ENCODE measurements around the gene CA12. TPM values are rescaled to one million over a fixed set of nuclear protein-coding genes. Genes with fewer than 3 reads are reported as not detected.
A peak's percentile ranks its signal among the peaks of the same experiment; 100 is the strongest.

CA12 gene
- polyA plus RNA-seq, 4 donors = 0.27 to 24.8 (median 1.8) TPM; not detected in 1

- Histone ChIP-seq H3K27ac (ENCODE audit: low read depth in 1 of 3, low read length in 2 of 3) (no peak overlapping the region), H3K27me3 (ENCODE audit: control insufficient read depth in 3 of 3, insufficient read depth in 3 of 3, low read length in 3 of 3) (no peaks in the 10 kb centered on the region), H3K4me1 (ENCODE audit: control insufficient read depth in 3 of 3, insufficient read depth in 2 of 3, low read depth in 1 of 3, low read length in 2 of 3) (peaks cover 0 to 2% (median 0%) of the 10 kb centered on the region in 3 donors), H3K4me3 (ENCODE audit: low read depth in 1 of 3, low read length in 3 of 3) (no peak overlapping the region), H3K9me3 (ENCODE audit: control insufficient read depth in 2 of 2, insufficient read depth in 1 of 2, low read depth in 1 of 2, low read length in 1 of 2) (peaks cover 0 to 3% of the 10 kb centered on the region in 2 donors), H3K36me3 (ENCODE audit: control insufficient read depth in 3 of 3, insufficient read depth in 2 of 3, low read depth in 1 of 3, low read length in 3 of 3) (no peaks in the 10 kb centered on the region)
- no peak for FAIRE-seq
- DNase-seq = no peak
- WGBS, 3 donors = 55 to 77% (median 66%) methylated on average over 9 of the region's 9 CpGs
Measured at GRCh38 chr15:63405683-63406390, 24.2 kb upstream of the CA12 start.

GRCh38 chr15:63405159-63405558 is 23.5 kb upstream of the CA12 start:
- H3K4me1 ChIP-seq (ENCODE audit: control insufficient read depth in 3 of 3, insufficient read depth in 2 of 3, low read depth in 1 of 3, low read length in 2 of 3) = peaks cover 0 to 2% (median 0%) of the 10 kb centered on the region in 3 donors
- H3K36me3 ChIP-seq (ENCODE audit: control insufficient read depth in 3 of 3, insufficient read depth in 2 of 3, low read depth in 1 of 3, low read length in 3 of 3) = no peaks in the 10 kb centered on the region
- H3K27ac ChIP-seq (ENCODE audit: low read depth in 1 of 3, low read length in 2 of 3) = no peak overlapping the region
- no peak overlapping the region for H3K4me3 ChIP-seq (ENCODE audit: low read depth in 1 of 3, low read length in 3 of 3)
- no peaks in the 10 kb centered on the region for H3K27me3 ChIP-seq (ENCODE audit: control insufficient read depth in 3 of 3, insufficient read depth in 3 of 3, low read length in 3 of 3)
- WGBS, 3 donors = 86 to 96% (median 87%) methylated on average over 5 of the region's 5 CpGs
- DNase-seq (no peak), FAIRE-seq (no peak)
- peaks cover 0 to 3% of the 10 kb centered on the region in 2 donors for H3K9me3 ChIP-seq (ENCODE audit: control insufficient read depth in 2 of 2, insufficient read depth in 1 of 2, low read depth in 1 of 2, low read length in 1 of 2)

GRCh38 chr15:63403254-63403945 is 21.8 kb upstream of the CA12 start:
- Histone ChIP-seq H3K9me3 (ENCODE audit: control insufficient read depth in 2 of 2, insufficient read depth in 1 of 2, low read depth in 1 of 2, low read length in 1 of 2) (no peaks in the 10 kb centered on the region), H3K4me1 (ENCODE audit: control insufficient read depth in 3 of 3, insufficient read depth in 2 of 3, low read depth in 1 of 3, low read length in 2 of 3) (peaks cover 0 to 2% (median 0%) of the 10 kb centered on the region in 3 donors), H3K27ac (ENCODE audit: low read depth in 1 of 3, low read length in 2 of 3) (no peak overlapping the region), H3K4me3 (ENCODE audit: low read depth in 1 of 3, low read length in 3 of 3) (no peak overlapping the region), H3K27me3 (ENCODE audit: control insufficient read depth in 3 of 3, insufficient read depth in 3 of 3, low read length in 3 of 3) (no peaks in the 10 kb centered on the region), H3K36me3 (ENCODE audit: control insufficient read depth in 3 of 3, insufficient read depth in 2 of 3, low read depth in 1 of 3, low read length in 3 of 3) (no peaks in the 10 kb centered on the region)
- DNase-seq (no peak), FAIRE-seq (no peak)
- WGBS, 3 donors = 80 to 83% (median 81%) methylated on average over 11 of the region's 11 CpGs

GRCh38 chr15:63402498-63403253 is 21.0 kb upstream of the CA12 start:
- WGBS, 3 donors = 59 to 66% (median 62%) methylated on average over 7 of the region's 7 CpGs
- peak; percentile 42 to 55 for DNase-seq

GRCh38 chr15:63401714-63402497 is 20.3 kb upstream of the CA12 start:
- H3K27ac ChIP-seq (ENCODE audit: low read depth in 1 of 3, low read length in 2 of 3) = no peak overlapping the region
- no peak for FAIRE-seq
- no peaks in the 10 kb centered on the region for H3K27me3 ChIP-seq (ENCODE audit: control insufficient read depth in 3 of 3, insufficient read depth in 3 of 3, low read length in 3 of 3)
- peaks cover 0 to 2% (median 0%) of the 10 kb centered on the region in 3 donors for H3K4me1 ChIP-seq (ENCODE audit: control insufficient read depth in 3 of 3, insufficient read depth in 2 of 3, low read depth in 1 of 3, low read length in 2 of 3)
- 88 to 94% (median 93%) methylated on average over 5 of the region's 5 CpGs for WGBS, 3 donors
- H3K9me3 ChIP-seq (ENCODE audit: control insufficient read depth in 2 of 2, insufficient read depth in 1 of 2, low read depth in 1 of 2, low read length in 1 of 2) = no peaks in the 10 kb centered on the region
- no peak overlapping the region for H3K4me3 ChIP-seq (ENCODE audit: low read depth in 1 of 3, low read length in 3 of 3)
- no peaks in the 10 kb centered on the region for H3K36me3 ChIP-seq (ENCODE audit: control insufficient read depth in 3 of 3, insufficient read depth in 2 of 3, low read depth in 1 of 3, low read length in 3 of 3)
- DNase-seq = no peak

More at GRCh38 chr15:63402498-63403253, 21.0 kb upstream of the CA12 start:
- FAIRE-seq = no peak
- Histone ChIP-seq H3K27me3 (ENCODE audit: control insufficient read depth in 3 of 3, insufficient read depth in 3 of 3, low read length in 3 of 3) (no peaks in the 10 kb centered on the region), H3K9me3 (ENCODE audit: control insufficient read depth in 2 of 2, insufficient read depth in 1 of 2, low read depth in 1 of 2, low read length in 1 of 2) (no peaks in the 10 kb centered on the region), H3K4me1 (ENCODE audit: control insufficient read depth in 3 of 3, insufficient read depth in 2 of 3, low read depth in 1 of 3, low read length in 2 of 3) (peaks cover 0 to 2% (median 0%) of the 10 kb centered on the region in 3 donors), H3K27ac (ENCODE audit: low read depth in 1 of 3, low read length in 2 of 3) (no peak overlapping the region), H3K36me3 (ENCODE audit: control insufficient read depth in 3 of 3, insufficient read depth in 2 of 3, low read depth in 1 of 3, low read length in 3 of 3) (no peaks in the 10 kb centered on the region), H3K4me3 (ENCODE audit: low read depth in 1 of 3, low read length in 3 of 3) (no peak overlapping the region)

- Histone ChIP-seq H3K27me3 (ENCODE audit: control insufficient read depth in 3 of 3, insufficient read depth in 3 of 3, low read length in 3 of 3) (no peaks in the 10 kb centered on the region), H3K4me3 (ENCODE audit: low read depth in 1 of 3, low read length in 3 of 3) (no peak overlapping the region), H3K4me1 (ENCODE audit: control insufficient read depth in 3 of 3, insufficient read depth in 2 of 3, low read depth in 1 of 3, low read length in 2 of 3) (peaks cover 0 to 2% (median 0%) of the 10 kb centered on the region in 3 donors), H3K36me3 (ENCODE audit: control insufficient read depth in 3 of 3, insufficient read depth in 2 of 3, low read depth in 1 of 3, low read length in 3 of 3) (no peaks in the 10 kb centered on the region), H3K27ac (ENCODE audit: low read depth in 1 of 3, low read length in 2 of 3) (no peak overlapping the region), H3K9me3 (ENCODE audit: control insufficient read depth in 2 of 2, insufficient read depth in 1 of 2, low read depth in 1 of 2, low read length in 1 of 2) (no peaks in the 10 kb centered on the region)
- DNase-seq (no peak), FAIRE-seq (no peak)
- 83 to 90% (median 87%) methylated on average over 2 of the region's 2 CpGs for WGBS, 3 donors
Measured at GRCh38 chr15:63401078-63401477, 19.4 kb upstream of the CA12 start.

- whole genome bisulfite sequencing, 3 donors = 73 to 75% (median 73%) methylated on average over 2 of the region's 2 CpGs
- Histone ChIP-seq H3K4me3 (ENCODE audit: low read depth in 1 of 3, low read length in 3 of 3) (no peak overlapping the region), H3K27me3 (ENCODE audit: control insufficient read depth in 3 of 3, insufficient read depth in 3 of 3, low read length in 3 of 3) (no peaks in the 10 kb centered on the region), H3K9me3 (ENCODE audit: control insufficient read depth in 2 of 2, insufficient read depth in 1 of 2, low read depth in 1 of 2, low read length in 1 of 2) (no peaks in the 10 kb centered on the region), H3K4me1 (ENCODE audit: control insufficient read depth in 3 of 3, insufficient read depth in 2 of 3, low read depth in 1 of 3, low read length in 2 of 3) (peaks cover 0 to 2% (median 0%) of the 10 kb centered on the region in 3 donors), H3K36me3 (ENCODE audit: control insufficient read depth in 3 of 3, insufficient read depth in 2 of 3, low read depth in 1 of 3, low read length in 3 of 3) (no peaks in the 10 kb centered on the region), H3K27ac (ENCODE audit: low read depth in 1 of 3, low read length in 2 of 3) (no peak overlapping the region)
- no peak for FAIRE-seq
- no peak for DNase-seq
Measured at GRCh38 chr15:63398456-63398855, 16.8 kb upstream of the CA12 start.
